Spinal cord (tissue), 10 donors: ENCODE measurements around the gene FOXP3. TPM values are rescaled to one million over a fixed set of nuclear protein-coding genes. Genes with fewer than 3 reads are reported as not detected.

Source experiments
- DNase-seq, 6 donors: peaks; one replicate each; pipeline versions ENCODE4 v3.0.0 to v3.0.0-alpha.2; 2013 to 2015; ENCODE audit warnings: low spot score in 6 of 6, low read depth in 4 of 6
- H3K27ac ChIP-seq: one replicate; pipeline ENCODE4 v1.5.1; 2013; ENCODE audit warnings: low read depth, low read length, control low read depth
- H3K27me3 ChIP-seq: one replicate; pipeline ENCODE4 v1.6.1; 2013; ENCODE audit warnings: low read length; ENCODE audit not compliant: control insufficient read depth, insufficient read depth
- H3K36me3 ChIP-seq: one replicate; pipeline ENCODE4 v1.6.1; 2013; ENCODE audit warnings: low read length; ENCODE audit not compliant: control insufficient read depth, insufficient read depth
- H3K4me1 ChIP-seq: one replicate; pipeline ENCODE4 v1.6.1; 2013; ENCODE audit warnings: low read length; ENCODE audit not compliant: control insufficient read depth, insufficient read depth
- H3K4me3 ChIP-seq: one replicate; pipeline ENCODE4 v1.5.1; 2013; ENCODE audit warnings: low read depth, low read length, control low read depth
- H3K9me3 ChIP-seq: one replicate; pipeline ENCODE4 v1.6.1; 2013; ENCODE audit warnings: low read length; ENCODE audit not compliant: control insufficient read depth, insufficient read depth
- WGBS: methylation state at CpG from one replicate; pipeline ENCODE4 v1.1.5; 2013; ENCODE audit warnings: missing lambda C conversion rate; ENCODE audit not compliant: insufficient coverage; 5-methylcytosine and 5-hydroxymethylcytosine counted together
- polyA plus RNA-seq, 2 donors: library from polyadenylated mRNA; unstranded; fragments of 120-200 nt; gene quantifications; one replicate each; pipeline ENCODE4 v1.2.1, GENCODE V29; 2013; ENCODE audit not compliant: insufficient read length in 2 of 2
- total RNA-seq, 2 donors: library from RNA; depleted of rRNA in 1 of 2; stranded (reverse); fragments of 120-200 nt in 1 of 2; fragments of >200 nt in 1 of 2; gene quantifications; one replicate each; pipeline versions ENCODE4 v1.2.3 to v1.2.4, GENCODE V29; 2013 to 2014
- donor health status: healthy.

FOXP3 gene
- total and polyA plus RNA-seq, 4 donors = 0.11 to 1.3 (median 1.2) TPM; not detected in 1

DNA sequence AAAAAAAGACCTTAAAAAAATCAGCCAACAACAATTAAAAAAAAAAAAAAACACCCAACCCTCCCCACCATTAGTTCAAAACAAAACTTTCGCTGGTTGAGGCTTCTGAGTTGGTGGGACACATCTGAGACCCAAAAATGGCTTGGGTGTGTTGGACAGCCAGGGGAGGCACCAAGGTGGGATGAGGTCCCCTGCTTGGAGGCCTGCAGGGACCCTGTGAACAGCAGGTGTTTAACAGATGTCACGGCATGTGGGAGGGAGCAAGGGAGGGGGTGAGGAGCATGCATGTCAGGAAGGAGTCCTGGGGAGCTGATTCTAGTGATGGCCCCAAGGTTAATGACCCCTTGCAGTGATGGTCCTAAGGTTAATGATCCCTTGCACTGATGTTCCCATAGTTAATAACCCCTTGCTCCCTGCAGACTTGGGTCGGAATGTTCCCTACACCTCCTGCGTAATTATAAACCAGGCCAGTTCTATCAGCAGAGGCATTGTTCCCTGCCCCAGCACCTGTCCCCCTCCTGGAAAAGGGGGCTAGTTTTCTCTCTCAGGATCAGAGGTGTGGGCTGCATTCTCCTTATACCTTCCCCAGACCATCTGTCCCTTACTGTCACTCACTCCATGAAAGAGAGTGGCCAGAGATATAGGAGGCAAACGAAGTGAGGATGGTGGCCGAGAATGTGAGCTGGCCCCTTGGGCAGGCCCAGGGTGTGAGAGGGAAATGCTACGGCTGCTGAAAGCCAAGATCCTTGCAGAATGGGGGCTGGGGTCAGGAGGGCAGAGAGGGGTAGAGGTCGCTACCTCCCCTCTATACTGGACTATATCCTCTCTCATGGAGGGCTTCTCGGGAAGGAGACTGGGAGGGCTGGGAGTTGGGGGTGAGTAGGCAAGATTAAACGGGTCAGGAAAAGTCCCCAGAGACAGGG lies 2.3 kb upstream of the FOXP3 start:
- 63% methylated on average over 4 of the region's 10 CpGs for WGBS

DNA sequence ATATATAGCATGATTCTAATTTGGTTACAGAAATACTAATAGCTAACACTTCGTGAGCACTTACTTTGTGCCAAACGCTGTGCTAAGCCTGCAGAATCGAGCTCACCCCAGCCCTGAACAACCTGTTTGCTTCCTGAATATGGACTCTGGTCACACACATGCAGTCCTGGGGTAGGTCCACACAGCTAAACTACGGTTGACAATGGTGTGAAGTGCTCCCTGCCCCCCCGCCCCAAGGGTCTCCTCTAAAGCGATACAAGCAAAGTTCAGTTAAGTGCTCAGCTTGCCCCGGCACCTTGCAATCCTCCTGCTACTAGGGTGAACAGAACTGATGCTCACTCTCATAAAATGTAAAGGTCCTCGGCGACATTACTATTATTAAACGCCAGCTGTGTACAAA lies 879 bp downstream of the FOXP3 start:
- Histone ChIP-seq H3K27ac (no peak overlapping the region), H3K4me1 (no peaks in the 10 kb centered on the region), H3K36me3 (no peaks in the 10 kb centered on the region), H3K4me3 (no peak overlapping the region), H3K9me3 (no peaks in the 10 kb centered on the region), H3K27me3 (no peaks in the 10 kb centered on the region)
- WGBS = 67% methylated on average over 8 of the region's 10 CpGs
- no peak for DNase-seq

More for the DNA sequence above, 2.3 kb upstream of the FOXP3 start:
- DNase-seq = no peak
- Histone ChIP-seq H3K4me1 (peaks cover 7% of the 10 kb centered on the region), H3K36me3 (peaks cover 4% of the 10 kb centered on the region), H3K27ac (no peak overlapping the region), H3K27me3 (no peaks in the 10 kb centered on the region), H3K9me3 (no peaks in the 10 kb centered on the region), H3K4me3 (no peak overlapping the region)

DNA sequence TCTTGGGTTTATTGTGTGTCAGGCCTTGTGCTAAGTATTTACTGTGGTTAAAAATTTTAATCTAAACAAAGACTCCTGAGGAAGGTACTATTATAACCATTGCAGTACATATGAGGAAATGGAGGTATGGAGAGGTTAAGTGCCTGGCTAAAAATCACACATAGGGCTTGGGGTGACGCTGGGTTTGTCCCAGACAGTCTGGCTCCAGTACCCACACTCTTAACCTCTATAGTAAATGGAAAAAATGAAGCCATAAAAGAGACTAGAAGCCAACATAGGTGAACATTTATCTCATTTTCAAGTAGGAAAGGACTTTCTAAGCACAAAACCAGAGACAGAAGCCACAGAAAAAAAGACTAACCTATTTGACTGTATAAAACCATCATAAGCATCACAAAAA lies 1.9 kb downstream of the FOXP3 start:
- Histone ChIP-seq H3K27ac (no peak overlapping the region), H3K36me3 (no peaks in the 10 kb centered on the region), H3K9me3 (no peaks in the 10 kb centered on the region), H3K4me1 (no peaks in the 10 kb centered on the region), H3K27me3 (no peaks in the 10 kb centered on the region), H3K4me3 (no peak overlapping the region)
- no peak for DNase-seq
- whole genome bisulfite sequencing = no CpG with 5 or more reads among the region's 1 CpG

DNA sequence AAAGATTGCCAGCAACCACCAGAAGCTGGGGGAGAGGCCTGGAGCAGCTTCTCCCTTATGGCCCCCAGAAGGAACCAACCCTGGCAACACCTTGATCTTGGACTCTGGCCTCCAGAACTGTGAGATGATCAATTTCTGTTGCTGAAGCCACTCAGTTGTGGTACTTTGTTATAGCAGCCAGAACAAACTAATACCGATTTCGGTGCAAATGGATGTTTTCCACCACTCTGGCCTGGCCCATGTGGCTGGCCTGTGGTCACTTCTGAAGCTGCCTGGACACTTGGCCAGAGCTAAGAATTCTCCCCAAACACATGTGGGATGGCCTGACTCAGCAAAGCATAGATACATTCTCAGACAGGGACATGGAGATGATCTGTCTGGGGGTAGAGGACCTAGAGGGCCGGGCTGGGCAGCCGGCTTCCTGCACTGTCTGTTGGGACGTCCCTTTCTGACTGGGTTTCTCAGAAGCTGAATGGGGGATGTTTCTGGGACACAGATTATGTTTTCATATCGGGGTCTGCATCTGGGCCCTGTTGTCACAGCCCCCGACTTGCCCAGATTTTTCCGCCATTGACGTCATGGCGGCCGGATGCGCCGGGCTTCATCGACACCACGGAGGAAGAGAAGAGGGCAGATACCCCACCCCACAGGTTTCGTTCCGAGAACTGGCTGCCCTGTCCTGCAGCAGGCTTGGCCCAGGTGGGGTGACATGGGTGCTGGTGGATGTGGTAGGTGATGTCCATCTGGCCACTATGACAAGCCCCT lies 4.1 kb downstream of the FOXP3 start:
- WGBS = 96% methylated on average over 16 of the region's 17 CpGs
- no peak overlapping the region for H3K27ac ChIP-seq
- H3K4me3 ChIP-seq = no peak overlapping the region
- H3K4me1 ChIP-seq = no peaks in the 10 kb centered on the region
- no peak for DNase-seq
- no peaks in the 10 kb centered on the region for H3K27me3 ChIP-seq
- H3K36me3 ChIP-seq = no peaks in the 10 kb centered on the region
- no peaks in the 10 kb centered on the region for H3K9me3 ChIP-seq

DNA sequence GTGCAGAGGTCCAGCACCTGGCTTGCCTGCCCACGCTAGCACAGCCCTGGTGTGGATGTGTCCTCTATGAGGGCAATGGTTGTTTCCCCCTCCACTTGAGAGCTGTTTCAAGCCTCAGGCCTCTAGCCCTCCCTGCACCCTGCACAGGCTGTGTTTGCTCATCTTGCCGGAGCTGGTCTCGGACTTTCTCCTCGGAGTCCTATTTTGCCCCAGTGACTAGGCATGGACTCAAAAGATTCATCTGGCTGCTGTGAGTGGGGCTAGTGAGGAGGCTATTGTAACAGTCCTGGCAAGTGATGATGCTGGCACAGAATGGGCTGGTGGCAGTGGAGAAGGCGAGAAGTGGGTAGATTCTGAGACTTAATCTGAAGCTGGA lies 5.8 kb downstream of the FOXP3 start:
- no peak for DNase-seq
- Histone ChIP-seq H3K4me3 (no peak overlapping the region), H3K36me3 (no peaks in the 10 kb centered on the region), H3K9me3 (no peaks in the 10 kb centered on the region), H3K27me3 (no peaks in the 10 kb centered on the region), H3K27ac (no peak overlapping the region), H3K4me1 (no peaks in the 10 kb centered on the region)
- WGBS = 87% methylated on average over 5 of the region's 5 CpGs

DNA sequence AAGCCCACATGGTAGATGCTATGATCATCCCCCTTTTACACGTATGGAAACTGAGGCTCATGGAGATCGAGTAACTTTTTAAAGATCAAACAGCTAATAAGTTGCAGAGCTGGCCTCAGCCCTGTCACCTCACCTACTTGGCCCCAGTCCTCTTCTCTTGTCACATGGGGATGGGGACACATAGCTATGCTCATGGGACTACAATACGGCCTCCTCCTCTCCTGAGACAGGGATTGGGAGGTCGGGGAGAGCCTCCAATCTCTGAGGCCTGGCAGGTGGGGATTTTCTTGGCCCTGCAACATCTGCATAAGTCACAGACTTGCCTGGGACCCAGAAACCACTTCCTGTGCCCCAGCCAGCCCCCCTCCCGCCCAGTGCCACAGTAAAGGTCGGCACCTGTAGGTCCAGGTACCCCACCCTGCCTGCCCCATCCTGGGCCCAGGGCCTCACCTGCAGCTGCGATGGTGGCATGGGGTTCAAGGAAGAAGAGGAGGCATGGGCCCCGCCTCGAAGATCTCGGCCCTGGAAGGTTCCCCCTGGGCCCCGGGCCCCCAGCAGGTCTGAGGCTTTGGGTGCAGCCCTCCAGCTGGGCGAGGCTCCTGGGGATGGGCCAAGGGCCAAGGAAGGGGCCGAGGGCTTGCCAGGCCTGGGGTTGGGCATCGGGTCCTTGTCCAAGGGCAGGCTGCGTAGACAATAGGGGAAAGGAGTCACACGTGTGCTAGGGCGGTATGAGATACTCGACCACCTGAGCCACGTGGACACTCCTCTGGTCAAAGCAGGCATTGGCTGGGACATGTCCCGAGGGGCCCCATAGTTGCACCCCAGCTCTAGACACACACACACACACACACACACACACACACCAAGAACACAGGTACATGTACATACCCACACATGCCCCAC lies 6.4 kb downstream of the FOXP3 start:
- H3K4me3 ChIP-seq = no peak overlapping the region
- no peak overlapping the region for H3K27ac ChIP-seq
- no peaks in the 10 kb centered on the region for H3K36me3 ChIP-seq
- no peaks in the 10 kb centered on the region for H3K4me1 ChIP-seq
- 82% methylated on average over 18 of the region's 20 CpGs for WGBS
- H3K9me3 ChIP-seq = no peaks in the 10 kb centered on the region
- no peaks in the 10 kb centered on the region for H3K27me3 ChIP-seq
- no peak for DNase-seq

DNA sequence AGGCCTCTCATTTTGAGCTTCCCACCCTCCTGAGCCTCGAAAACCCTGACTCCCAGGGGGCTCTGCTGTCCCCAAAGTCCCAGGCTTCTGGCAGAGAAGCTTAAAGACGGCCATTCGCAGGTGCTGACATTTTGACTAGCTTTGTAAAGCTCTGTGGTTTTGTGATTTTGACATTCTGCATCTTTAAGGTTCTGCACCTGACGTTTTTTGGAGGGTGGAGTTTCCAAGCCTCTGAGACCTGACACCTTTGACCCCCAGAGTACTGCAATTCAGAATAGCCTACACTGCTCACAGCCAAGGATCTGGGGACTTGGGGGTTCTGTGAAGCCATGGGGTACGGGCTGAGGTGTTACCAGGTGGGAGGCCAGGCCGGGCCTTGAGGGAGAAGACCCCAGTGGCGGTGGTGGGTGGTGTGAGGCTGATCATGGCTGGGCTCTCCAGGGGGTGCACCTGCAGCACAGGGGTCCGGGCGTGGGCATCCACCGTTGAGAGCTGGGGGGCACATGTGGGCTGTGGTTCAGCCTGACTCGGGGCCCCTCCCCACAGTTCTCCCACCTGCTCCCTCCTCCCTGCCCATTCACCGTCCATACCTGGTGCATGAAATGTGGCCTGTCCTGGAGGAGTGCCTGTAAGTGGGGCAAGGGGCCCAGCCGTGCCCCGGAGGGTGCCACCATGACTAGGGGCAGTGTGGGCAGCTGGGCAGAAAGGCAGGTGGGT lies 7.3 kb downstream of the FOXP3 start:
- Histone ChIP-seq H3K4me3 (no peak overlapping the region), H3K4me1 (no peaks in the 10 kb centered on the region), H3K27me3 (no peaks in the 10 kb centered on the region), H3K36me3 (no peaks in the 10 kb centered on the region), H3K9me3 (no peaks in the 10 kb centered on the region), H3K27ac (no peak overlapping the region)
- DNase-seq = no peak
- 82% methylated on average over 9 of the region's 14 CpGs for WGBS

DNA sequence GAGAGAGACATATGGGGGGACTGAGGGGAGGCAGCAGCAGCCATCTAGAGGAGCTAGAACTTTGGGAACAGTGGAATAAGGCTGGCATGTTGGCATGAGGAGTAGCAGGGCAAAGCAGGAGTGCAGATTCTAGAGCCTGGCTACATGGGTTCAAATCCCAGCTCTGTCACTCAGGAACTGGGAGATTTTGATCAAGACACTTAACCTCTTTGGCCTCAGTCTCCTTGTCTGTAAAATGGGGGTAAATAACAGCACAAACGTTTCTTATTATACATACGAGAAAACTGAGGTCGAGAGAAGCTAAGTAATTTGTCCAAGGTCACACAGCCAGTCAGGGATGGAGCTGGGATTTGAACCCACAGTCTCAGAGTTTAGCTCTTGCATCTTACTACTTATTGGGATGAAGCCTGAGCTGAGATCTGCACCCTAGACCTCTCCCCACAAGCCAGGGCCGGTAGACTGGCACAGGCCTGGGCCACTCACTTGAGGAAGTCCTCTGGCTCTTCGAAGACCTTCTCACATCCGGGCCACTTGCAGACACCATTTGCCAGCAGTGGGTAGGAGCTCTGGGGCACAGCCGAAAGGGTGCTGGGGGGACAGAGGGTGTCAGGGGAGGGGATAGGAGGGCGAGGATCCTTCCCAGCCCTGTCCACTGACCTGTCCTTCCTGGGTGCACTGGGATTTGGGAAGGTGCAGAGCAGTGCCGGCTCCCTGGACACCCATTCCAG lies 8.1 kb downstream of the FOXP3 start:
- H3K4me3 ChIP-seq = no peak overlapping the region
- H3K9me3 ChIP-seq = no peaks in the 10 kb centered on the region
- no peak for DNase-seq
- 85% methylated on average over 7 of the region's 9 CpGs for WGBS
- H3K27me3 ChIP-seq = no peaks in the 10 kb centered on the region
- no peaks in the 10 kb centered on the region for H3K36me3 ChIP-seq
- H3K27ac ChIP-seq = no peak overlapping the region
- no peaks in the 10 kb centered on the region for H3K4me1 ChIP-seq
